ENCODE results near the gene CBR1.
"Not testable (repeated sequence)": the region's sequence is repeated elsewhere in the genome, so short reads cannot be mapped to it uniquely, and the experiment has no call there.

CBR1 gene

DNA sequence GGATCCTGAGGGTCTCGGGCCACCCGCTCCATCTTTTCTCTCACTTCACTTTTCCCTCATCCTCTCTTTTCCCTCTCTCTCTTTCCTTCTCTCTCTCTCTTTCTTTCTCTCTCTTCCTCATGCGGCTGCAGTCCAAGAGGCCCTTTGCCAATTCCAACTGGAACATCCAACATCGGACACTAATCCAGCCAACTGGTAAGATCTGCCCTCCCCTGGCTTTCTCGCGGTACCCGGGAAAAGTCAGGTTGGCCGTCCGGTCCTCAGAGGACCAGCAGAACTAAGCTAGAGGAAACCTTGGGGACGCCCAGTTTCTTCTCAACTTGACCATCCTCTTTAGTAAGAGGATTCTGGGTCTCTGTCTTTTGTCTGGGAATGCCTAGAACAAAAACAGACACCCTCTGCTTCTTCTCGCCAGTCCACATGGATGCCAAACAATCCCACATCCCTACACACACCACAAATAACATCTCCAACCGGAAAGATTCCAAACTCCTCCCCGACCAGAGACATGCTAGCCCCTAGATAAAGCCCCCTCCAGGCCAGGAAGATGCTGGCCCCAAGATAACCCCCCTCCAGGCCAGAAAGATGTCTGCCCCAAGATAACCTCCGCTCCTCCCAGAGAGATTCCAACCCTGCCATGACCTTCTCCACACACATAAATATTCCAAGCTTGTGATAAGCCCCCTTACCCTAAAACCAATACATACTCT is 6.3 kb upstream of the CBR1 start:
- no peak overlapping the region for H3K4me3 ChIP-seq (ENCODE audit: low read length)
- no peak for TF ChIP-seq ZNF274 (IDR thresholded peaks at IDR 0.05; ENCODE audit: low read depth, low read length)

DNA sequence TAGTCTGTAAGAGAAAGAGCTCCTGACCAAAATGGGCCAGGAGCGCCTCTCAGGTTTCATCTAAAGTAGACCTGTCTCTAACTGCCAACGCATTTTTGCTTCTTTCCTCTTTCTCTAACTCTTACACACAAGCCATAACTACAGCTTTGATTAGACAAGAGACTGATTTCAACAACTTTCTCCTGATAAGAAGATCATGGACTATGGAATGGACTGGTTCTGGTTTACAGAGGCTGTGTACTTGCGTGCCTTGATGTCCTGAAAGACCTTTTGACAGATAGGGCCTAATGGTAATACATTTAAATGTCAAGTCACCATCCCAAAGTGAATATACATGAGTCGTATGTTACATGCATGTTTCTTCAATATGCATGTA is 5.8 kb upstream of the CBR1 start:
- TF ChIP-seq ZNF274 (IDR thresholded peaks at IDR 0.05; ENCODE audit: low read depth, low read length): no peak

DNA sequence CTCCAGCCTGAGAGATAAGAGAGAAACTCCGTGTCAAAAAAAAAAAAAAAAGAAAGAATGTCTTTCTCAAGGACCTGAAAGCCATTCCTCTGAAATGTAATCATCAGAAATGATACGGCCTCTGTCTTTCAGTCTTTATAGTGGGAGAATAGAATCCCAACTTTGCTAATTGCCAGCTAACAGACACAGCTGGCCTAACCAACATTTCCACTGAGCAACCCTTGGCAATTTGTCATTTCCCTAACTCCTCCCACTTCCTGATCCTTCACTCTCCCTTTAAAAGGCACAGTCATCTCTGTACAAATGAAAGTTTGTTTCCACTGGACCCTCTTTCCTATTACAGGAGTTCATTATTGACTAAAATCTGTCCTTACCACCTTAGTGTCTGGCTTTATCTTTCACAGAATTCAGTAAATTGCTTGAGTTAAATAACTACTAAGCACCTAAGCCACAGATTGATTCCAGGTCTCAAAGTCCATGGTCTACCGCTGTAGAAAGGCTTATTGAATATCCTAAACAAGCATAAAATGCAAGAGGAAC is 4.3 kb upstream of the CBR1 start:
- TF ChIP-seq ZNF274 (IDR thresholded peaks at IDR 0.05; ENCODE audit: low read depth, low read length): no peak
- no peak overlapping the region for H3K4me3 ChIP-seq (ENCODE audit: low read length)

More for the DNA sequence above, 5.8 kb upstream of the CBR1 start:
- H3K4me3 ChIP-seq (ENCODE audit: low read length): no peak overlapping the region

DNA sequence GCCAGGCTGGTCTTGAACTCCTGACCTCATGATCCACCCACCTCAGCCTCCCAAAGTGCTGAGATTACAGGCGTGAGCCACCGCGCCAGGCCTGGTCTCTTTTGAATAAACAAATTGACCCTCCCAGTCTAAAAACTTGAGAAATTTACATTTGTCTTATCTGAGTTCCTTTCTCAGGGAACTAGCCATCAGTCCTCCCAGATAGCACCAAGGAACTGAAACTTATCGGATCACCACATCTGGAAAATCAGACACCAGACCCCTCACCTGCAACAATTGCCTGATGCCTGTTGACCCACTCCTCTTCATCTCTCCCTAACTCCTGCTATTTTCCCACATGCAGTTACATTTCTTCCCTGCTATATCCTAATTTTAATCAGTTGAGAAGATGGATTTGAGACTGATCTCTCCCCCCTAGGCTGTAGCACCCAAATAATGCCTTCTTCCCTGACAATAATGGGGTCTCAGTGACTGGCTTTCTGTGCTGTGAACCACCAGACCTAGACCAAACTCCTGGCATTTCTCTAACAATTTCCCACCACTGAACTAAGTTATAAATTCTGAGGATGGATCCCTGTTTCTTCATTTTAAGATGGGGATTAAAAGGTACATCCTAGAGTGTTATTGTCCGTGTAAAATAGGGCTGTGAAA is 951 bp upstream of the CBR1 start:
- TF ChIP-seq ZNF274 (IDR thresholded peaks at IDR 0.05; ENCODE audit: low read depth, low read length): no peak
- H3K4me3 ChIP-seq (ENCODE audit: low read length): no peak overlapping the region

DNA sequence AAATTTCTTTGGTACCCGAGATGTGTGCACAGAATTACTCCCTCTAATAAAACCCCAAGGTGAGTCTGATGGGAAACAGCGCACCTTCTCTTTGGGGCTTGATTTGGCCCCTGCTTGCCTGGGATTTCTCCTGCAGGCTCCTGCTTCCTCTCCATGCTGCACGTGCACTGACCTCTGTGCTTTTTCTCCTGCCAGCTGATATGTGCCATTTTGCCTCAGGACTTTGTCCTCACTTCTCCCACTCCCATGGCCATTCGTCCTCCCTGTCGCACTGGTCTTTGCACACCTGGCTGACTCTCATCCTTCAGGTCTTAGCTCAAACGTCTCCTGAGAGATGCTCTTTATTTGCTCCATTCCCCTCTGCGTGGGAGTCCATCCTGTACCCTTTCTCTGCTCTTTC is 1.2 kb downstream of the CBR1 start:
- TF ChIP-seq ZNF274 (IDR thresholded peaks at IDR 0.05; ENCODE audit: low read depth, low read length): no peak
- H3K4me3 ChIP-seq (ENCODE audit: low read length): no peak overlapping the region

DNA sequence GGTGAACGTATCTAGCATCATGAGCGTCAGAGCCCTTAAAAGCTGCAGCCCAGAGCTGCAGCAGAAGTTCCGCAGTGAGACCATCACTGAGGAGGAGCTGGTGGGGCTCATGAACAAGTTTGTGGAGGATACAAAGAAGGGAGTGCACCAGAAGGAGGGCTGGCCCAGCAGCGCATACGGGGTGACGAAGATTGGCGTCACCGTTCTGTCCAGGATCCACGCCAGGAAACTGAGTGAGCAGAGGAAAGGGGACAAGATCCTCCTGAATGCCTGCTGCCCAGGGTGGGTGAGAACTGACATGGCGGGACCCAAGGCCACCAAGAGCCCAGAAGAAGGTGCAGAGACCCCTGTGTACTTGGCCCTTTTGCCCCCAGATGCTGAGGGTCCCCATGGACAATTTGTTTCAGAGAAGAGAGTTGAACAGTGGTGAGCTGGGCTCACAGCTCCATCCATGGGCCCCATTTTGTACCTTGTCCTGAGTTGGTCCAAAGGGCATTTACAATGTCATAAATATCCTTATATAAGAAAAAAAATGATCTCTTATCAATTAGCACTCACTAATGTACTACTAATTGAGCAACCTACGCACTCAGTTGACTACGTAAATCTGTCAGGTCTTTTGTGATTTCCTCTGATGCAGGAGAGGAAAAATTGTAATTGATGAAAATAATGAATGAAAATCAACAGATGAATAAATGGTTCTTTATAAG is 2.8 kb downstream of the CBR1 start:
- H3K4me3 ChIP-seq (ENCODE audit: low read length): no peak overlapping the region
- TF ChIP-seq ZNF274 (IDR thresholded peaks at IDR 0.05; ENCODE audit: low read depth, low read length): no peak

DNA sequence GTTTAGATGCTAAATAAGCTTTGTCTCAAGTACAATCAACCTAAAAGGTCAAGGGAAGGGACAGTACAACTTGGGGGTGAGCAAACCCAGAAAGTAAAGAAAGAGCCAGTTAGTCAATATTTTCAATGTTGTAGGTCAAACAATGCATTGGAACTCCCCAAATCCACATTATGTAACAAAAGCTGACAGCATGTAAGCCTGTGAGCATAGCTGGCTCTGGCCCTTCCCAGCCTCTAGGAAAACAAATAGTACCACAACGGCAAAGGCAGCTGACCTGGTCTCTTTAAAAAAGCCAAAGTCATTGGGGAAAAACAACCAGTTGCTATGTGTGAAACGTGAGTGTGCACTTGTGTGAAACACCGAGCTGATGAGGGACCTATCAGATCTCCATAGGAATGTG is 3.4 kb downstream of the CBR1 start:
- TF ChIP-seq ZNF274 (IDR thresholded peaks at IDR 0.05; ENCODE audit: low read depth, low read length): no peak
- H3K4me3 ChIP-seq (ENCODE audit: low read length): no peak overlapping the region

DNA sequence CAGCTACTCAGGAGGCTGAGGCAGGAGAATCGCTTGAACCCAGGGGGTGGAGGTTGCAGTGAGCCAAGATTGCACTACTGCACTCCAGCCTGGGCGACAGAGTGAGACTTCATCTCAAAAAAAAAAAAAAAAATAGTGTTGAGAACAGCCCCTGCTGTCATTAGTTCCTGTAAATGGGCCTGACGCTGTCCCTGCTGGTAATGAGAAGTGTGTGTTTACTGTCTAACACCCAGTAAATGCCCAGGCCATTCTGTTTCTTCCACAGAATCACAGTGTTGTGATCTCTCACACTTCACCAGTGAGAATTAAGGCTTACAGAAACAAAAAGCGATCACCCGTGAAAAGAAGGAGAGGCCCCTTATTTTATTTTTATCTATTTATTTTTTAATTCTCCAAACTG is 4.1 kb downstream of the CBR1 start:
- H3K4me3 ChIP-seq (ENCODE audit: low read length): not testable (repeated sequence)

DNA sequence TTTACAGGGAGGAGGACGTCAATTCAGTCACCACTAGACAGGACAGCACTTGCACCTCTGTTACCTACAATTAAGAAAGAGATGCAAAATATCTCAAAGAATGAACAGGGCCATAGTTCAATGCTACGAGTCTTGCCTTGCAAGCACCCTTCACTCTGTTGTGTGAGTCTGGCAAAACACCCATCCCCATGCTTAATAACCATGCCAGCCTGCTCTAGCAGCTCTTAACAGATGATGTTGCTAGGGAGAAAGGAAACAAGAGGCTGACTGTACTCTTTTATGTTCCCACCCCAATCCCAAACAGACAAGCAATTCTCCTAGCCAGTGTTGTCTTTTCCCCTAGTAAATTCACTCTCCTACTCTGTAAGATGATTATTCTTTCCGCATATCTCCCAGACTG is 5.3 kb downstream of the CBR1 start:
- TF ChIP-seq ZNF274 (IDR thresholded peaks at IDR 0.05; ENCODE audit: low read depth, low read length): no peak
- H3K4me3 ChIP-seq (ENCODE audit: low read length): no peak overlapping the region

DNA sequence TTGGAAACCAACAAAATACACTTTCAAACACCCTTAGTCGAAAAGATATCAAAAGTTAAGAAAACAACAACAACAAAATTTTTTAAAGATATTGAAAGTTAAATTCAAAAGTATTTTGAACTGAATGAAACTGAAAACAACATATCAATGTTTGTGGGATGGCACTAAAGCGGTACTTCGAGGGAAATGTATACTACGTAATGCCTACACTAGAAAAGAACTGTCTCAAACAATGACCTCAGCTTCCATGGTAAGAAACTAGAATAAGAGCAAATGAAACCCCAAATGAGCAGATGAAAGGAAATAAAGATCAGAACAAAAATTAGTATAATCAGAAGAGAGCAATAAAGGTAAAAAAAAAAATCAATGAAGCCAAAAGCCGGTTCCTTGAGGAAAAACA is 6.1 kb downstream of the CBR1 start:
- no peak overlapping the region for H3K4me3 ChIP-seq (ENCODE audit: low read length)
- TF ChIP-seq ZNF274 (IDR thresholded peaks at IDR 0.05; ENCODE audit: low read depth, low read length): no peak

DNA sequence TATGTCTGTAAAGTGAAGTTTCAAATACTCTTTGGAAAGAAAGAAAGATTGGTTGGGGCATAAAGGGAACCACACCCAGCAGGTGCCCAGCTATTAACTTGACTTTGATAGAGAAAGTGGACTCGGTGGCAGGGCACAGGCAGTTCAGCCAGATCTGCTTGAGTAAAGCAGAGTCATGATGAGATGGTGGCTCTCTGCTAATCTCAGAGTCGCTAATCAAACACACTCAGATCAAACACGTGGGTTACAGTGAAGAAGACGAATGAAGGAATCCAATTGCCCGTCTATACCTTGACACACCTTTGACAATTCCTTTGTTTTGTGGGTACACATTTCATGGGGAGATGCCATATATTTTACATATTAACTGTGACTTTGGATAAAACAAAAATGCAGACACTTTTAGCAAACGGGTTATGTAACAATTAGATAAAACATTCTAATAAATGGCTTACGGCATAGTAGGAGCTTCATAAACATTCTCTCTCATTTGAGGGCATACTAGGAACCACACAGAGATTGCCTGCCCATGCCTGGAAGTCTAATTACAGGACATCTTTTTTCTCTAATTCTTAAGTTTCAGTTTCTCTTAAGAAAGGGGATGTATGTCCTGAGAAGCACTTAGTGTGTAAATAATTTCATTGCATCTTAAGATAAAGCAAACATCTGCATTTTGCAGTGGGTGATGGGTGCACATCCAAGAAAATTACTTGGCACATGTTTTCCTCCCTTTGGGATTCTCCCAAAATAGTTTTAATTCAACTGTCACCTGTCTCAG is 7.2 kb downstream of the CBR1 start:
- no peak overlapping the region for H3K4me3 ChIP-seq (ENCODE audit: low read length)
- TF ChIP-seq ZNF274 (IDR thresholded peaks at IDR 0.05; ENCODE audit: low read depth, low read length): no peak

DNA sequence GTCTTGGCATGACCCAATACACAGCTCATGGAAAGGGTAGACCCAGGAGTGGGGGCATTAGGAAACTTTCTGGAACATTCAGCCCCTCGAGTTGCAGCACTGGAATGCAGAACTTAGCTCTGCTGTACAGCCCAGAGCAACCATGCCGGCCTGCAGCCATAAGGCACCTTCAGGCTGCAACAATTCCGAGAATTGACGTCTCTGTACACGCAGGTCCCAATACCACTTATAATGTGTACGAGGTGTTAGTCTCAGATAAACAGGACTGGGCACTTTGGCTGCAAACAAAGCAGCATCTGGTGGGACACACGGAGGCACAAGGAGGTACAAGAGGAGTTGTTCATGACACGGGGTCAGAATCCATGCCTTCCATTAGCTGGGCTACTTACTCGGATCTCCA is 7.9 kb downstream of the CBR1 start:
- no peak for TF ChIP-seq ZNF274 (IDR thresholded peaks at IDR 0.05; ENCODE audit: low read depth, low read length)
- no peak overlapping the region for H3K4me3 ChIP-seq (ENCODE audit: low read length)

DNA sequence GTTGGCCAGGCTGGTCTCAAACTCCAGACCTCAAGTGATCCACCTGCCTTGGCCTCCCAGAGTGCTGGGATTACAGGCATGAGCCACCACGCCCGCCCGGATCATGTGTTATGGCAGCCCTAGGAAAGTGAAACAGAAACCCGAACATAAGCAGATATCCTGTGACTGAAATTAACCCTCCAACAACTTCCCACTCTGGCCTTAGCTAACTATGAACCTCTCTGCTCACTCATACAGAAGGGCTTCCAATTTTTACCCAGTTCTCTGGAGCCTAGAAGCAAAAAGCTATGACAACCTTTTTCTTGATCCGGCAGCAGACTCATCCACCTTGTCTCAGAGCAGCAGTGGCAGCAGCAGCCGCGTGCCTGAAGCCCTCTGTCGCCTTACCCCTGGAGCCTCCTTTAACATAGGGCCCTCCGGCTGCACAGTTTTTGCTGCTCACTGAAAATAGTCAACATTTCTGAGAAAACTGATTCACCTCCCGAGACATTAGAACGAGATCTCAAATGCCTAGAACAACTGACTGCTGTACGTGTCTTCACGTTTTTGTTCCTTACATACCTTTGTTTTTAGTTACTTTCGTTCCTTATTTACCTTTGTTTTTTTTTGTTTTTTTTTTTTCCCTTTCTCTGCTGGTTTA is 9.3 kb downstream of the CBR1 start:
- no peak overlapping the region for H3K4me3 ChIP-seq (ENCODE audit: low read length)
- TF ChIP-seq ZNF274 (IDR thresholded peaks at IDR 0.05; ENCODE audit: low read depth, low read length): no peak

DNA sequence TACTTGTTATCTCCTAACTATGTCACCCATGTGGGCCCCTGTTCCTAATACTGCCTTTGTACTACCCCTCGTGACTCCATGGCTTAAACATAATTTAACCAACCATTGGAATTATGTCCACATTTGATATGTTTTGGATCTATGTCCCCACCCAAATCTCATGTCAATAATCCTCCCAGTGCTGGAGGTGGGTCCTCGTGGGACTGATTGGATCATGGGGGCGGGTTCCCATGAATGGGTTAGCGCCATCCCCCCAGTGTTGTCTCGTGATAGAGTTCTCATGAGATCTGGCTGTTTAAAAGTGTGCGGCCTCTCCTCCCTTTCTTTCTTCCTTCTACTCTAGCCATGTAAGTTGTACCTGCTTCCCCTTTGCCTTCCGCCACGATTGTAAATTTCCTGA is 9.8 kb downstream of the CBR1 start:
- no peak overlapping the region for H3K4me3 ChIP-seq (ENCODE audit: low read length)
- no peak for TF ChIP-seq ZNF274 (IDR thresholded peaks at IDR 0.05; ENCODE audit: low read depth, low read length)

Measured in GM08714 (cell line).